B cell (primary cell): ENCODE data around the gene ENDOV. TPM values are rescaled to one million over a fixed set of nuclear protein-coding genes. Genes with fewer than 3 reads are reported as not detected.
A peak's percentile ranks its signal among the peaks of the same experiment; 100 is the strongest.

Source experiments
- ATAC-seq: fragments of 200-7000 bp; cut with Tn5 transposase; one replicate; pipeline ENCODE4 v1.10.0; 2021; ENCODE audit warnings: low read depth, mild to moderate bottlenecking, moderate number of reproducible peaks, moderate library complexity
- CTCF ChIA-PET: fragments of 350-600 bp; sonication (Branson Sonifier 250); formaldehyde crosslinking; loops from one replicate; lab custom pipeline; 2021; ENCODE audit warnings: antibody characterized with exemption, inconsistent platforms; lab: Charles Lee
- POLR2A ChIA-PET: fragments of 350-600 bp; sonication (Branson Sonifier 250); formaldehyde crosslinking; loops from one replicate; lab custom pipeline; 2021; ENCODE audit warnings: antibody characterized with exemption; lab: Charles Lee
- DNase-seq: peaks from one replicate; pipeline ENCODE4 v3.0.0; 2013
- H2AFZ ChIP-seq: 2 replicates; pipeline ENCODE4 v1.6.1; 2012; ENCODE audit warnings: mild to moderate bottlenecking, low read depth, low read length; ENCODE audit not compliant: insufficient read depth, poor library complexity, severe bottlenecking
- H3K27ac ChIP-seq, 2 donors: 1 replicate in 1 of 2; 2 replicates in 1 of 2; pipeline ENCODE4 v1.5.1; 2012 to 2013; ENCODE audit warnings: low read length in 2 of 2, mild to moderate bottlenecking in 2 of 2, moderate library complexity in 1 of 2
- H3K27me3 ChIP-seq, 4 experiments: fragments of 200-600 bp in 1 of 4; sonication (generic) in 1 of 4; replicated peaks in 1 of 4; 1 replicate in 2 of 4; 2 replicates in 2 of 4; pipeline versions ENCODE4 v1.6.1 to v1.7.0; 2013 to 2016; ENCODE audit warnings: low read length in 3 of 4, mild to moderate bottlenecking in 2 of 4, mixed read lengths in 1 of 4, moderate library complexity in 1 of 4; ENCODE audit not compliant: insufficient read depth in 4 of 4, control insufficient read depth in 3 of 4; ENCODE audit errors: control extremely low read depth in 1 of 4
- H3K36me3 ChIP-seq, 2 experiments: replicated peaks in 1 of 2; 1 replicate in 1 of 2; 2 replicates in 1 of 2; pipeline versions ENCODE4 v1.6.1 to v1.7.1; 2013; ENCODE audit warnings: low read length in 1 of 2; ENCODE audit not compliant: insufficient read depth in 2 of 2, control insufficient read depth in 1 of 2; ENCODE audit errors: control extremely low read depth in 1 of 2, extremely low read depth in 1 of 2
- H3K4me1 ChIP-seq, 2 donors: fragments of 200-600 bp in 1 of 2; sonication (generic) in 1 of 2; 1 replicate in 1 of 2; 2 replicates in 1 of 2; pipeline versions ENCODE4 v1.5.1 to v1.6.1; 2013 to 2017; ENCODE audit warnings: low read length in 2 of 2; ENCODE audit not compliant: control insufficient read depth in 2 of 2, insufficient read depth in 2 of 2
- H3K4me2 ChIP-seq: replicated peaks from 2 replicates; pipeline ENCODE3; 2012; ENCODE audit warnings: mild to moderate bottlenecking, low read depth, low read length; ENCODE audit not compliant: poor library complexity, severe bottlenecking
- H3K4me3 ChIP-seq, 5 experiments: fragments of 200-600 bp in 1 of 5; sonication (generic) in 1 of 5; 1 replicate in 3 of 5; 2 replicates in 2 of 5; pipeline versions ENCODE4 v1.5.1 to v1.7.0; 2011 to 2016; ENCODE audit warnings: low read length in 4 of 5, mild to moderate bottlenecking in 4 of 5, low read depth in 2 of 5, control low read depth in 1 of 5, moderate library complexity in 1 of 5; ENCODE audit not compliant: insufficient read depth in 1 of 5; ENCODE audit errors: control extremely low read depth in 1 of 5, extremely low read depth in 1 of 5
- H3K79me2 ChIP-seq: fragments of 200-600 bp; sonication (generic); one replicate; pipeline ENCODE4 v1.6.0; 2016; ENCODE audit warnings: low read length; ENCODE audit not compliant: control insufficient read depth, insufficient read depth
- H3K9ac ChIP-seq: fragments of 200-600 bp; sonication (generic); 2 replicates; pipeline ENCODE4 v1.6.1; 2017; ENCODE audit warnings: mild to moderate bottlenecking, low read length, moderate library complexity
- H3K9me3 ChIP-seq, 3 donors: one replicate each; pipeline versions ENCODE4 v1.6.1 to v1.7.1; 2013; ENCODE audit warnings: low read length in 2 of 3; ENCODE audit not compliant: control insufficient read depth in 2 of 3, insufficient read depth in 1 of 3; ENCODE audit errors: control extremely low read depth in 1 of 3
- H4K20me1 ChIP-seq: 2 replicates; pipeline ENCODE4 v1.6.0; 2012; ENCODE audit warnings: mild to moderate bottlenecking, low read length; ENCODE audit not compliant: insufficient read depth, control insufficient read depth, poor library complexity, severe bottlenecking
- H3K27ac Mint-ChIP-seq: one replicate; pipeline ENCODE4 v1.8.0; 2021; ENCODE audit warnings: mixed read lengths
- H3K27me3 Mint-ChIP-seq: one replicate; pipeline ENCODE4 v1.8.0; 2021; ENCODE audit warnings: mixed read lengths
- H3K4me1 Mint-ChIP-seq: one replicate; pipeline ENCODE4 v1.8.0; 2021; ENCODE audit warnings: mixed read lengths
- H3K4me3 Mint-ChIP-seq: one replicate; pipeline ENCODE4 v1.8.0; 2021; ENCODE audit warnings: mixed read lengths
- H3K9me3 Mint-ChIP-seq: one replicate; pipeline ENCODE4 v1.8.0; 2022; ENCODE audit warnings: mixed read lengths; ENCODE audit not compliant: insufficient read depth
- EZH2 ChIP-seq: IDR thresholded peaks from 2 replicates; pipeline ENCODE4 v1.6.1; 2012; ENCODE audit warnings: borderline replicate concordance, low read depth, mild to moderate bottlenecking, moderate library complexity, low read length; ENCODE audit not compliant: insufficient read depth, poor library complexity, severe bottlenecking
- WGBS: methylation state at CpG from one replicate; pipeline ENCODE4 v1.1.5; 2013; ENCODE audit warnings: missing lambda C conversion rate; ENCODE audit not compliant: insufficient coverage; 5-methylcytosine and 5-hydroxymethylcytosine counted together
- intact Hi-C: fragments of 100-400 bp; cut with micrococcal nuclease; formaldehyde crosslinking; loops from one replicate; pipeline ENCODE4 v1.10.0; 2022
- polyA plus RNA-seq: library from polyadenylated mRNA; depleted of rRNA; stranded (reverse); fragments of >200 nt; gene quantifications from 2 replicates; pipeline ENCODE4 v1.2.3, GENCODE V29; 2012
- total RNA-seq, 2 donors: library from RNA; stranded (reverse); fragments of 120-200 nt in 1 of 2; gene quantifications; 1 replicate in 1 of 2; 2 replicates in 1 of 2; pipeline versions ENCODE4 v1.2.3 to v1.2.4, GENCODE V29; 2013 to 2022
- TF ChIP-seq, protein P1 (sequence below): fragments of 200-600 bp; IDR thresholded peaks from one replicate; pipeline ENCODE4 v1.8.0; 2022; ENCODE audit warnings: antibody characterized with exemption, mild to moderate bottlenecking

ENDOV gene
- total and polyA plus RNA-seq, 2 donors (not counting 1 experiment from before 2014, with no cell fraction given): 25.3 to 49.5 TPM

DNA sequence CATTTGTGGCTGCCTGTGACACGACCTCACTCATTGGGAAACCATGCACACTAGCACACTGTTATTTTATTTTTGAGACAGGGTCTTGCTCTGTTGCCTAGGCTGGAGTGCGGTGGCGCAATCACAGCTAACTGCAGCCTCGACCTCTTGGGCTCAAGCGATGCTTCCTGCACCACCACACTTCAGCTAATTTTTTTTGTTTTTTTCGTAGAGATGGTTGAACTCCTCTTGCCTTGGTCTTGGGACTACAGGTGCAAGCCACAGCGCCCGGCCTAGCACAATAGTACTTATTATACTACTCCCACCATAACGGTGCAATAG lies 64.2 kb downstream of the ENDOV start:
- intact Hi-C loops: no loop called here
- DNase-seq (no peak), ATAC-seq (no peak)
- ChIA-PET POLR2A (no interaction called here), CTCF (interaction anchor here (0.8 kb wide), 1 partner anchor 65 kb away, joined by 3 read pairs; no protein-coding TSS in a partner anchor)
- no peak overlapping the region for H3K4me3 ChIP-seq
- Mint-ChIP-seq H3K27ac (no peak overlapping the region), H3K27me3 (peaks cover 56% of the 10 kb centered on the region), H3K4me3 (peak overlapping the region; percentile 70), H3K4me1 (peaks cover 22% of the 10 kb centered on the region), H3K9me3 (no peaks in the 10 kb centered on the region)
- H3K27ac ChIP-seq: no peak overlapping the region
- peaks cover 0 to 62% (median 22%) of the 10 kb centered on the region in 4 experiments for H3K27me3 ChIP-seq
- peaks cover 0 to 15% (median 0%) of the 10 kb centered on the region in 3 donors for H3K9me3 ChIP-seq
- H3K9ac ChIP-seq: no peak overlapping the region
- TF ChIP-seq, protein P1, sequence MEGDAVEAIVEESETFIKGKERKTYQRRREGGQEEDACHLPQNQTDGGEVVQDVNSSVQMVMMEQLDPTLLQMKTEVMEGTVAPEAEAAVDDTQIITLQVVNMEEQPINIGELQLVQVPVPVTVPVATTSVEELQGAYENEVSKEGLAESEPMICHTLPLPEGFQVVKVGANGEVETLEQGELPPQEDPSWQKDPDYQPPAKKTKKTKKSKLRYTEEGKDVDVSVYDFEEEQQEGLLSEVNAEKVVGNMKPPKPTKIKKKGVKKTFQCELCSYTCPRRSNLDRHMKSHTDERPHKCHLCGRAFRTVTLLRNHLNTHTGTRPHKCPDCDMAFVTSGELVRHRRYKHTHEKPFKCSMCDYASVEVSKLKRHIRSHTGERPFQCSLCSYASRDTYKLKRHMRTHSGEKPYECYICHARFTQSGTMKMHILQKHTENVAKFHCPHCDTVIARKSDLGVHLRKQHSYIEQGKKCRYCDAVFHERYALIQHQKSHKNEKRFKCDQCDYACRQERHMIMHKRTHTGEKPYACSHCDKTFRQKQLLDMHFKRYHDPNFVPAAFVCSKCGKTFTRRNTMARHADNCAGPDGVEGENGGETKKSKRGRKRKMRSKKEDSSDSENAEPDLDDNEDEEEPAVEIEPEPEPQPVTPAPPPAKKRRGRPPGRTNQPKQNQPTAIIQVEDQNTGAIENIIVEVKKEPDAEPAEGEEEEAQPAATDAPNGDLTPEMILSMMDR: no peak
- no peak for TF ChIP-seq EZH2
- peaks cover 41 to 45% of the 10 kb centered on the region in 2 donors for H3K4me1 ChIP-seq
- no peaks in the 10 kb centered on the region for H3K79me2 ChIP-seq
- no peaks in the 10 kb centered on the region for H4K20me1 ChIP-seq
- WGBS: 55% methylated on average over 6 of the region's 9 CpGs
- no peaks in the 10 kb centered on the region for H3K36me3 ChIP-seq
- H3K4me2 ChIP-seq: no peak overlapping the region
- H2AFZ ChIP-seq: no peak overlapping the region

- Mint-ChIP-seq H3K9me3 (no peaks in the 10 kb centered on the region), H3K4me3 (no peak overlapping the region), H3K27me3 (peaks cover 46% of the 10 kb centered on the region), H3K4me1 (peaks cover 12% of the 10 kb centered on the region), H3K27ac (no peak overlapping the region)
- Histone ChIP-seq H3K27ac (no peak overlapping the region), H3K4me1 (peaks cover 31 to 35% of the 10 kb centered on the region in 2 donors), H3K36me3 (no peaks in the 10 kb centered on the region), H3K27me3 (peaks cover 0 to 52% (median 18%) of the 10 kb centered on the region in 4 experiments), H3K9me3 (peaks cover 0 to 15% (median 0%) of the 10 kb centered on the region in 3 donors), H2AFZ (no peak overlapping the region), H4K20me1 (no peaks in the 10 kb centered on the region), H3K4me2 (no peak overlapping the region), H3K79me2 (no peaks in the 10 kb centered on the region), H3K4me3 (no peak overlapping the region), H3K9ac (no peak overlapping the region)
- WGBS: 62% methylated on average over 2 of the region's 7 CpGs
- ATAC-seq: no peak
- ChIA-PET CTCF (no interaction called here), POLR2A (no interaction called here)
- TF ChIP-seq EZH2: no peak
- TF ChIP-seq, protein P1: no peak
- intact Hi-C loops: no loop called here
- no peak for DNase-seq
Measured at GRCh38 chr17:80480248-80480647, 65.3 kb downstream of the ENDOV start.
